GM12864 (cell line): Measurements from ENCODE around the gene SEMA3A.
"Not testable (repeated sequence)": the region's sequence is repeated elsewhere in the genome, so short reads cannot be mapped to it uniquely, and the experiment has no call there.

Experiments used
- DNase-seq: peaks from one replicate; pipeline ENCODE4 v3.0.0-alpha.2; 2011; ENCODE audit warnings: low read depth
- H3K4me3 ChIP-seq: 2 replicates; pipeline ENCODE4 v1.5.1; 2011; ENCODE audit warnings: mild to moderate bottlenecking, low read depth, low read length, control low read depth
- TF ChIP-seq, protein P1 (sequence below): IDR thresholded peaks from 2 replicates; pipeline ENCODE4 v1.5.1; 2011; ENCODE audit warnings: low read depth, mild to moderate bottlenecking, moderate library complexity, low read length, control low read depth, inconsistent platforms; ENCODE audit errors: missing control alignments

Gene SEMA3A

DNA sequence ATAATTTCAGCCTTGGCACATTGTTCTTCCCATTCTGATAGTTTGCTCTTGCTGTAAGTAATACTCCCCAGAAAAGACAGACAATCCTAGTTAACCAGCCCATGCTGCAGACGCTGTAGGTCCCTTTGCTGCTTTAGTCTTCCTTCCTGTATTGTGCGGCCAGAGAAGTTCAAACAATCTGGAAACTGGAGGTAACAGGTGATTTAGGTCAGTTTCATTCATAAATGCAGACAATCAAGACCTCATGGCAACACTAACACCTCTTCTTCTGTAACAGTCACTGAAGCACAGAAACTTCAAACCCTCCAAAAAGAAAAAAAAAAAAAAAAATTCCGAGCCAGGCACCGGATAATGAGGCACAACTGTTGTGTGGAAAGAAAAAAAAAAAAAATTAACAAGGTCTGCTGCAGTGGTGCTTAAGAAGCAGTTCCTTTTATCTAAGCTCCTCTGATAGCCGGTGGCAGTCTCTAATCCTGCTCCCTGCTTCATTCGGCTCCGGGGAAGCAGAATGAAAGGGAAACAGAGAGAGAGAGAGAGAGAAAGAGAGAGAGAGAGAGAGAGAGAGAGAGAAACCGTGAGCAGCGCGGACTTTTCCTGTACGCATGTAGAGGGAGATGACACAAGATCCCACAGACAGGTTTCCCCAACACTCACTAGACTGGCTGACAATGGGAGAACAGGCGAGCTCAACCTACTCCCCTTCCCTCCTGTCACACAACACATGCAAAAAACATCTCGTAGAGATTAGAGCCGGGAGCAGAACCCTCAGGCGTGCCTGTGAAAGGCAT, at the start of gene SEMA3A:
TSS of gene SEMA3A (minus strand) at position 306 of the 788 bp plus-strand sequence. CDS start at position 103, 203 bp downstream.
- DNase-seq: no peak
- peak within 1 kb of the TSS; percentile 12; the same call in 1 of the 2 replicates for H3K4me3 ChIP-seq
- TF ChIP-seq, protein P1, sequence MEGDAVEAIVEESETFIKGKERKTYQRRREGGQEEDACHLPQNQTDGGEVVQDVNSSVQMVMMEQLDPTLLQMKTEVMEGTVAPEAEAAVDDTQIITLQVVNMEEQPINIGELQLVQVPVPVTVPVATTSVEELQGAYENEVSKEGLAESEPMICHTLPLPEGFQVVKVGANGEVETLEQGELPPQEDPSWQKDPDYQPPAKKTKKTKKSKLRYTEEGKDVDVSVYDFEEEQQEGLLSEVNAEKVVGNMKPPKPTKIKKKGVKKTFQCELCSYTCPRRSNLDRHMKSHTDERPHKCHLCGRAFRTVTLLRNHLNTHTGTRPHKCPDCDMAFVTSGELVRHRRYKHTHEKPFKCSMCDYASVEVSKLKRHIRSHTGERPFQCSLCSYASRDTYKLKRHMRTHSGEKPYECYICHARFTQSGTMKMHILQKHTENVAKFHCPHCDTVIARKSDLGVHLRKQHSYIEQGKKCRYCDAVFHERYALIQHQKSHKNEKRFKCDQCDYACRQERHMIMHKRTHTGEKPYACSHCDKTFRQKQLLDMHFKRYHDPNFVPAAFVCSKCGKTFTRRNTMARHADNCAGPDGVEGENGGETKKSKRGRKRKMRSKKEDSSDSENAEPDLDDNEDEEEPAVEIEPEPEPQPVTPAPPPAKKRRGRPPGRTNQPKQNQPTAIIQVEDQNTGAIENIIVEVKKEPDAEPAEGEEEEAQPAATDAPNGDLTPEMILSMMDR: no peak

DNA sequence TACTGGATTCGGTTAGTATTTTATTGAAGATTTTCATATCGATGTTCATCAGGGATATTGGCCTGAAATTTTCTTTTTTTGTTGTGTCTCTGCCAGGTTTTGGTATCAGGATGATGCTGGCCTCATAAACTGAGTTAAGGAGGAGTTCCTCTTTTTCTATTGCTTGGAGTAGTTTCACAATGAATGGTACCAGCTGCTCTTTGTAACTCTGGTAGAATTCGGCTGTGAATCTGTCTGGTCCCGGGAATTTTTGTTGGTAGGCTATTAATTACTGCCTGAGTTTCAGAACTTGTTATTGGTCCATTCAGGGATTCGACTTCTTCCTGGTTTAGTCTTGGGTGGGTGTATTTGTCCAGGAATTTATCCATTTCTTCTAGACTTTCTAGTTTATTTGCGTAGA, 48.4 kb upstream of the SEMA3A start:
- H3K4me3 ChIP-seq, DNase-seq: not testable (repeated sequence)

DNA sequence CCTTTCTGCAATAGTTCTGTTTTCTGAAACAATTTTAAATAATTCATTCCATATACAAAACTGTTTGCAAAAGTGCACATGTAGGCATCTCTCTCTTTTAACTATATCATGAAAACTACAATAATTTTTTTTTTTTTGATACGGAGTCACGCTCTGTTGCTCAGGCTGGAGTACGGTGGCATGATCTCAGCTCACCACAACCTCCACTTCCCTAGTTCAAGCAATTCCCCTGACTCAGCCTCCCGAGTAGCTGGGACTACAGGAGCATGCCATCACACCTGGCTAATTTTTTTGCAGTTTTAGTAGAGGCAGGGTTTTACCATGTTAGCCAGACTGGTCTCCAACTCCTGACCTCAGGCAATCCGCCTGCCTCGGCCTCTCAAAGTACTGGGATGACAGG, 44.0 kb upstream of the SEMA3A start:
- H3K4me3 ChIP-seq: no peak overlapping the region
- no peak for DNase-seq
- TF ChIP-seq, protein P1: no peak

DNA sequence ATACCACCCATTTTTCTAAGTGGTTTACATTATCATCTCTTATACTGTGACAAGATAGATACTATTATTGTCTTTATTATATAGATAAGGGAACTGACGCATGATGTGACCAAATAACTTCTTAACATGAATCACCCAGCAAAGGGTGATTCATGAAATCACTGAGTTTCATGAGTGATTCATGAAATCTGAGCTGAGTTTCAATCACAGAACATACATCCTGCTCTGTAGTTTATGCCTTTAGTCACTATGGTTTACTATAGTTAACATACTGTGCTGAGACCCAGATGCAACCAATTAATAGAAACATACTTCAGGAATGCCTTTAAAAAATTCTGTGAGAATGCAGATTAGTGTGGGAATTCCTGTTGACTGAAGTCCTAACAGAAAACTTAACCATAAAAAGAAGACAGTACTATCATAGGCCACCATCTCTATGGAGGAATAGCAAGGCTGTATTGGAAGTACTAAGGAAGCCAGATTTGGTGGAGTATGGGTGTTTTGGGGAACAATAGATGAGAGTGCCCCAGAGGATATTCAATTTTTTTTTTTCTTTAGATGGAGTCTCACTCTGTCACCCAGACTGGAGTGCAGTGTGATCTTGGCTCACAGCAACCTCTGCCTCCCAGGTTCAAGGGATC, 43.1 kb upstream of the SEMA3A start:
- TF ChIP-seq, protein P1: no peak
- no peak for DNase-seq
- no peak overlapping the region for H3K4me3 ChIP-seq

DNA sequence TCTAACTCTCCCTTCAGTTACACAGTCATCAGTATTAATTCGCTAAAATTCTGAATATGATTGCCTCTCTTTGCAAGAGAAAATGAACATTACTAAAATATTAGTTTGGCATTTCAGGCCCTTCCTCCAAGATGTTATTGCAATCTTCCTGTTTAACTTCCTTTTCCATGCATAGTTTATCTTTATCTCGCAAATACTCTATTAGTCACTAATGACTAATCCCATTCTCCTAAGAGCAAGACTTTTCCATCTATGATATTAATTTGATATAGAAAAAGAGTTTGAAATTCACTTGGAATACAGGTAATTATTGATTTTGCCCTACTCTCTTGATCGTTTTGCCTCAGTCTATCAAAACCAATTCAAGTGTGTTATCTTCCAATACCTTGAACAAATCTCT, 41.8 kb upstream of the SEMA3A start:
- DNase-seq: no peak
- TF ChIP-seq, protein P1: no peak
- H3K4me3 ChIP-seq: no peak overlapping the region

DNA sequence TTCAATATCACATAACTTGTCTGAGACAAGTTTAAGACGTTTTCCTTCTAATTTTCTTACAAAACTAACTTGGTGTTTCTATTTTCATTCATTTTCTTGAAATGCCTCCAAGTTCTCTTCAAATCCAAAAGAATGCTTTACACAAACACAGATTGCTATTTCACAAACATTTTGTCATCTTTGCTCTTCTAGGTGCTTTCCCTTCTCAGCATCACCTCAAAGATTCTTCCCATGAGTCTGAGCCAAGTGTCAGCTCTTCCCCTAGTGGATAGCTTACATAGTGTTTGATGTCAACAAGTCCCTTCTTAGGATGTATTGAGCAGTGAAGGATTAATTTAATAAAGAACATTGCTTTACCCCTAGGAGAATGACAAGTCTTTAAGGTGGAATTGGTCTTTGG, 38.1 kb upstream of the SEMA3A start:
- no peak overlapping the region for H3K4me3 ChIP-seq
- no peak for DNase-seq
- TF ChIP-seq, protein P1: no peak

DNA sequence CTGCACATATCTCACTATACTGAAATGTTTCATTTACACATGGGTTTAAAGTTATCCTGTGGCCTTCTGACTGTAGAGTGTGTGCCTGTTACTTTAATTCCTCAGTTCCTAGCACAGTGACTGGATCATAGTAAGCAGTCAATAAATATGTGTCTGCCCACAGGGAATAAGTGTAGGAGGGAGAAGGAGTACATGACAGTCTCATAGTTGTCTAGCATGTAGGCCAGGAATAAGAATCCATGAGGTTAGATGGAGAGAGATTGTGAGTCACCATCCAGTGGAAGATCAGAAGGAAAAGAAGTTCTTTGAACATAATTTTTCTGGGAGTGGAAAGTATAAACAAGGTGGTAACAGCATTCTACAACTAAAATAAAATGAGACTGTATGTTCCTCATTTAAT, 36.6 kb upstream of the SEMA3A start:
- DNase-seq: no peak
- no peak overlapping the region for H3K4me3 ChIP-seq

More for the DNA sequence above, 36.6 kb upstream of the SEMA3A start:
- TF ChIP-seq, protein P1: no peak
